GM23338 (cell line): ENCODE measurements around the gene CACNA2D3. TPM values are rescaled to one million over a fixed set of nuclear protein-coding genes. Genes with fewer than 3 reads are reported as not detected.

ENCODE experiments used
- ATAC-seq: fragments of 200-7000 bp; cut with Tn5 transposase; 3 replicates; pipeline ENCODE4 v1.9.1; 2020
- DNase-seq: peaks from one replicate; pipeline ENCODE4 v3.0.0-alpha.2; 2015; ENCODE audit warnings: low spot score
- H2AFZ ChIP-seq: fragments of 200-600 bp; sonication (generic); 2 replicates; pipeline ENCODE4 v1.8.0; 2016; ENCODE audit warnings: antibody characterized with exemption, mild to moderate bottlenecking, moderate library complexity
- H3F3A ChIP-seq: fragments of 200-600 bp; sonication (generic); replicated peaks from 2 replicates; pipeline ENCODE4 v1.8.0; 2017; ENCODE audit warnings: antibody characterized with exemption, mixed run types, low read depth
- H3K27ac ChIP-seq: fragments of 200-600 bp; sonication (generic); 2 replicates; pipeline ENCODE4 v1.6.1; 2016; ENCODE audit warnings: low read depth
- H3K27me3 ChIP-seq: fragments of 200-600 bp; sonication (generic); 2 replicates; pipeline ENCODE4 v1.8.0; 2016; ENCODE audit warnings: mild to moderate bottlenecking, mixed run types, moderate library complexity; ENCODE audit not compliant: insufficient read depth
- H3K36me3 ChIP-seq: fragments of 200-600 bp; sonication (generic); 2 replicates; pipeline ENCODE4 v1.8.0; 2016; ENCODE audit warnings: mild to moderate bottlenecking; ENCODE audit not compliant: insufficient read depth
- H3K4me1 ChIP-seq: fragments of 200-600 bp; sonication (generic); 2 replicates; pipeline ENCODE4 v1.8.0; 2016; ENCODE audit warnings: mild to moderate bottlenecking, moderate library complexity; ENCODE audit not compliant: insufficient read depth
- H3K4me2 ChIP-seq: fragments of 200-600 bp; sonication (generic); 2 replicates; pipeline ENCODE4 v1.7.1; 2017; ENCODE audit warnings: mixed run types
- H3K4me3 ChIP-seq: fragments of 200-600 bp; sonication (generic); 2 replicates; pipeline ENCODE4 v1.6.1; 2016; ENCODE audit warnings: mixed run types
- H3K79me2 ChIP-seq: fragments of 200-600 bp; sonication (generic); replicated peaks from 2 replicates; pipeline ENCODE4 v1.8.0; 2017; ENCODE audit warnings: mild to moderate bottlenecking; ENCODE audit not compliant: insufficient read depth
- H3K9me2 ChIP-seq: fragments of 200-600 bp; sonication (generic); 2 replicates; pipeline ENCODE4 v1.8.0; 2017; ENCODE audit not compliant: insufficient read depth
- H4K20me1 ChIP-seq: fragments of 200-600 bp; sonication (generic); replicated peaks from 2 replicates; pipeline ENCODE4 v1.8.0; 2017; ENCODE audit warnings: mild to moderate bottlenecking; ENCODE audit not compliant: insufficient read depth
- H3K27ac Mint-ChIP-seq: 2 replicates; pipeline ENCODE4 v1.8.0; 2020; ENCODE audit warnings: inconsistent platforms, mild to moderate bottlenecking, moderate library complexity, mixed read lengths
- H3K27me3 Mint-ChIP-seq: 3 replicates; pipeline ENCODE4 v1.8.0; 2022; ENCODE audit warnings: low read depth, mild to moderate bottlenecking, moderate library complexity, mixed read lengths, inconsistent platforms; ENCODE audit not compliant: insufficient read depth, poor library complexity
- H3K36me3 Mint-ChIP-seq: 3 replicates; pipeline ENCODE4 v1.8.0; 2021; ENCODE audit warnings: low read depth, mild to moderate bottlenecking, inconsistent platforms, moderate library complexity, mixed read lengths
- H3K4me1 Mint-ChIP-seq: 3 replicates; pipeline ENCODE4 v1.8.0; 2020; ENCODE audit warnings: mild to moderate bottlenecking, inconsistent platforms, mixed read lengths
- H3K4me3 Mint-ChIP-seq: 3 replicates; pipeline ENCODE4 v1.8.0; 2021; ENCODE audit warnings: moderate library complexity, mild to moderate bottlenecking, inconsistent platforms, mixed read lengths
- H3K9me3 Mint-ChIP-seq: 3 replicates; pipeline ENCODE4 v1.8.0; 2020; ENCODE audit warnings: moderate library complexity, mild to moderate bottlenecking, inconsistent platforms, mixed read lengths
- CREB1 ChIP-seq: fragments of 250-450 bp; sonication (Bioruptor Pico); IDR thresholded peaks from 2 replicates; pipeline ENCODE4 v1.5.0; 2020; ENCODE audit warnings: low read depth, mild to moderate bottlenecking, moderate library complexity
- ETS1 ChIP-seq: IDR thresholded peaks from 2 replicates; pipeline ENCODE4 v1.6.1; 2016; ENCODE audit warnings: antibody characterized with exemption
- EZH2 ChIP-seq: fragments of 200-600 bp; sonication (generic); IDR thresholded peaks from one replicate; pipeline ENCODE4 v1.8.0; 2017; ENCODE audit warnings: antibody characterized with exemption, mild to moderate bottlenecking, low read depth; ENCODE audit not compliant: unreplicated experiment
- EZH2phosphoT487 ChIP-seq: fragments of 200-600 bp; sonication (generic); IDR thresholded peaks from one replicate; pipeline ENCODE4 v1.8.1; 2018; ENCODE audit warnings: antibody characterized with exemption; ENCODE audit not compliant: unreplicated experiment
- JUNB ChIP-seq: IDR thresholded peaks from one replicate; pipeline ENCODE4 v1.6.1; 2016; ENCODE audit warnings: antibody characterized with exemption; ENCODE audit not compliant: unreplicated experiment
- NANOG ChIP-seq: IDR thresholded peaks from 2 replicates; pipeline ENCODE4 v1.6.1; 2016; ENCODE audit warnings: antibody characterized with exemption, borderline replicate concordance
- POLR2AphosphoS5 ChIP-seq: IDR thresholded peaks from 2 replicates; pipeline ENCODE4 v1.6.1; 2016; ENCODE audit warnings: antibody characterized with exemption, low read depth
- REST ChIP-seq: IDR thresholded peaks from one replicate; pipeline ENCODE4 v1.6.1; 2018; ENCODE audit warnings: antibody characterized with exemption; ENCODE audit not compliant: unreplicated experiment
- STAT1 ChIP-seq: IDR thresholded peaks from one replicate; pipeline ENCODE4 v1.6.1; 2016; ENCODE audit warnings: antibody characterized with exemption; ENCODE audit not compliant: unreplicated experiment
- ZNF114 ChIP-seq: fragments of 250-450 bp; sonication (Bioruptor Pico); IDR thresholded peaks from 2 replicates; pipeline ENCODE4 v1.5.0; 2020; ENCODE audit warnings: mild to moderate bottlenecking, moderate library complexity
- ZNF331 ChIP-seq: fragments of 250-450 bp; sonication (Bioruptor Pico); IDR thresholded peaks from 2 replicates; pipeline ENCODE4 v1.5.0; 2020; ENCODE audit warnings: low read depth, mild to moderate bottlenecking, moderate library complexity
- polyA plus RNA-seq: library from polyadenylated mRNA; unstranded; fragments of >200 nt; fragmentation: Nextera tagmentation; extraction: Ambion mirVana; gene quantifications from 2 replicates; pipeline ENCODE4 v1.2.1, GENCODE V29; 2016
- total RNA-seq: library from RNA; depleted of rRNA; stranded (reverse); fragments of >200 nt; shearing (Covaris generic); gene quantifications from 2 replicates; pipeline ENCODE4 v1.2.3, GENCODE V29; 2014
- TF ChIP-seq, protein P1 (sequence below): fragments of 250-450 bp; sonication (Bioruptor Pico); IDR thresholded peaks from 2 replicates; pipeline ENCODE4 v1.5.0; 2020; ENCODE audit warnings: mild to moderate bottlenecking, moderate library complexity
- TF ChIP-seq, protein P2 (sequence below), 2 experiments: fragments of 200-600 bp in 1 of 2; sonication (generic) in 1 of 2; conservative IDR thresholded peaks; 2 replicates each; pipeline versions ENCODE4 v1.5.1 to v1.6.1; 2016 to 2017; ENCODE audit warnings: antibody characterized with exemption in 2 of 2, low read depth in 2 of 2, mild to moderate bottlenecking in 2 of 2, moderate library complexity in 1 of 2

CACNA2D3 gene
- total and polyA plus RNA-seq, 2 experiments from 2014 or later, result 2.2 to 2.3 TPM

DNA sequence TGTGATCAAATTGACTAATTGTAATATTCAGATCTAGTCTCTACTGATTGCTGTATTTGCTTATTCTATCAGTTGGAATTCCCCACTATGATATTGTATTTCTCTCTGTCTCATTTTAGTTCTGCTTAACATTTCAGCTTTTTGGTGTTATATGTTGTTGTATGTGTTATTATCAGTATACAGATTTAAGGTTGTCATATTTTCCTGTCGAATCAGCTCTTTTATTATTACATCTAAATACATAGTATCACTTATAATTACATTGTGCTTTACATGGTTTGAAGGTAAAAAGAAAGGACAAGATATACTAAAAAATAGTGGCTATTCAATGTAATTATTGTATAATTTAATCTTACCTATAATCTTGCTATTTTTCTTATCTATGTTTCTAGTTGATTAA, 598.3 kb downstream of the CACNA2D3 start:
- DNase-seq (no peak), ATAC-seq (no peak)
- no peak overlapping the region for H3K4me3 Mint-ChIP-seq
- no peak overlapping the region for H3K27ac Mint-ChIP-seq
- Histone ChIP-seq H4K20me1 (no peaks in the 10 kb centered on the region), H3F3A (no peaks in the 10 kb centered on the region), H2AFZ (no peak overlapping the region), H3K4me2 (no peak overlapping the region), H3K27ac (no peak overlapping the region), H3K9me2 (no peaks in the 10 kb centered on the region), H3K79me2 (peaks cover 9% of the 10 kb centered on the region; the same call in 1 of the 2 replicates), H3K36me3 (no peaks in the 10 kb centered on the region), H3K4me1 (no peaks in the 10 kb centered on the region), H3K4me3 (no peak overlapping the region), H3K27me3 (no peaks in the 10 kb centered on the region)
- H3K36me3 Mint-ChIP-seq, result peaks cover 18% of the 10 kb centered on the region; the same call in 2 of the 3 replicates
- H3K27me3 Mint-ChIP-seq, result no peaks in the 10 kb centered on the region
- peaks cover 13% of the 10 kb centered on the region; the same call in 1 of the 3 replicates for H3K9me3 Mint-ChIP-seq
- TF ChIP-seq JUNB (no peak), CREB1 (CRISPR knock-in tag) (no peak), ETS1 (no peak), POLR2AphosphoS5 (no peak), REST (no peak), STAT1 (no peak), EZH2 (no peak), ZNF114 (CRISPR knock-in tag) (no peak), ZNF331 (CRISPR knock-in tag) (no peak), EZH2phosphoT487 (no peak), NANOG (no peak)
- TF ChIP-seq, protein P1, sequence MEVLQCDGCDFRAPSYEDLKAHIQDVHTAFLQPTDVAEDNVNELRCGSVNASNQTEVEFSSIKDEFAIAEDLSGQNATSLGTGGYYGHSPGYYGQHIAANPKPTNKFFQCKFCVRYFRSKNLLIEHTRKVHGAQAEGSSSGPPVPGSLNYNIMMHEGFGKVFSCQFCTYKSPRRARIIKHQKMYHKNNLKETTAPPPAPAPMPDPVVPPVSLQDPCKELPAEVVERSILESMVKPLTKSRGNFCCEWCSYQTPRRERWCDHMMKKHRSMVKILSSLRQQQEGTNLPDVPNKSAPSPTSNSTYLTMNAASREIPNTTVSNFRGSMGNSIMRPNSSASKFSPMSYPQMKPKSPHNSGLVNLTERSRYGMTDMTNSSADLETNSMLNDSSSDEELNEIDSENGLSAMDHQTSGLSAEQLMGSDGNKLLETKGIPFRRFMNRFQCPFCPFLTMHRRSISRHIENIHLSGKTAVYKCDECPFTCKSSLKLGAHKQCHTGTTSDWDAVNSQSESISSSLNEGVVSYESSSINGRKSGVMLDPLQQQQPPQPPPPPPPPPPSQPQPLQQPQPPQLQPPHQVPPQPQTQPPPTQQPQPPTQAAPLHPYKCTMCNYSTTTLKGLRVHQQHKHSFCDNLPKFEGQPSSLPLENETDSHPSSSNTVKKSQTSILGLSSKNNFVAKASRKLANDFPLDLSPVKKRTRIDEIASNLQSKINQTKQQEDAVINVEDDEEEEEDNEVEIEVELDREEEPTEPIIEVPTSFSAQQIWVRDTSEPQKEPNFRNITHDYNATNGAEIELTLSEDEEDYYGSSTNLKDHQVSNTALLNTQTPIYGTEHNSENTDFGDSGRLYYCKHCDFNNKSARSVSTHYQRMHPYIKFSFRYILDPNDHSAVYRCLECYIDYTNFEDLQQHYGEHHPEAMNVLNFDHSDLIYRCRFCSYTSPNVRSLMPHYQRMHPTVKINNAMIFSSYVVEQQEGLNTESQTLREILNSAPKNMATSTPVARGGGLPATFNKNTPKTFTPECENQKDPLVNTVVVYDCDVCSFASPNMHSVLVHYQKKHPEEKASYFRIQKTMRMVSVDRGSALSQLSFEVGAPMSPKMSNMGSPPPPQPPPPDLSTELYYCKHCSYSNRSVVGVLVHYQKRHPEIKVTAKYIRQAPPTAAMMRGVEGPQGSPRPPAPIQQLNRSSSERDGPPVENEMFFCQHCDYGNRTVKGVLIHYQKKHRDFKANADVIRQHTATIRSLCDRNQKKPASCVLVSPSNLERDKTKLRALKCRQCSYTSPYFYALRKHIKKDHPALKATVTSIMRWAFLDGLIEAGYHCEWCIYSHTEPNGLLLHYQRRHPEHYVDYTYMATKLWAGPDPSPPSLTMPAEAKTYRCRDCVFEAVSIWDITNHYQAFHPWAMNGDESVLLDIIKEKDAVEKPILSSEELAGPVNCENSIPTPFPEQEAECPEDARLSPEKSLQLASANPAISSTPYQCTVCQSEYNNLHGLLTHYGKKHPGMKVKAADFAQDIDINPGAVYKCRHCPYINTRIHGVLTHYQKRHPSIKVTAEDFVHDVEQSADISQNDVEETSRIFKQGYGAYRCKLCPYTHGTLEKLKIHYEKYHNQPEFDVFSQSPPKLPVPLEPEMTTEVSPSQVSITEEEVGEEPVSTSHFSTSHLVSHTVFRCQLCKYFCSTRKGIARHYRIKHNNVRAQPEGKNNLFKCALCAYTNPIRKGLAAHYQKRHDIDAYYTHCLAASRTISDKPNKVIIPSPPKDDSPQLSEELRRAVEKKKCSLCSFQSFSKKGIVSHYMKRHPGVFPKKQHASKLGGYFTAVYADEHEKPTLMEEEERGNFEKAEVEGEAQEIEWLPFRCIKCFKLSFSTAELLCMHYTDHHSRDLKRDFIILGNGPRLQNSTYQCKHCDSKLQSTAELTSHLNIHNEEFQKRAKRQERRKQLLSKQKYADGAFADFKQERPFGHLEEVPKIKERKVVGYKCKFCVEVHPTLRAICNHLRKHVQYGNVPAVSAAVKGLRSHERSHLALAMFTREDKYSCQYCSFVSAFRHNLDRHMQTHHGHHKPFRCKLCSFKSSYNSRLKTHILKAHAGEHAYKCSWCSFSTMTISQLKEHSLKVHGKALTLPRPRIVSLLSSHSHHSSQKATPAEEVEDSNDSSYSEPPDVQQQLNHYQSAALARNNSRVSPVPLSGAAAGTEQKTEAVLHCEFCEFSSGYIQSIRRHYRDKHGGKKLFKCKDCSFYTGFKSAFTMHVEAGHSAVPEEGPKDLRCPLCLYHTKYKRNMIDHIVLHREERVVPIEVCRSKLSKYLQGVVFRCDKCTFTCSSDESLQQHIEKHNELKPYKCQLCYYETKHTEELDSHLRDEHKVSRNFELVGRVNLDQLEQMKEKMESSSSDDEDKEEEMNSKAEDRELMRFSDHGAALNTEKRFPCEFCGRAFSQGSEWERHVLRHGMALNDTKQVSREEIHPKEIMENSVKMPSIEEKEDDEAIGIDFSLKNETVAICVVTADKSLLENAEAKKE (CRISPR knock-in tag), result no peak
- TF ChIP-seq, protein P2, sequence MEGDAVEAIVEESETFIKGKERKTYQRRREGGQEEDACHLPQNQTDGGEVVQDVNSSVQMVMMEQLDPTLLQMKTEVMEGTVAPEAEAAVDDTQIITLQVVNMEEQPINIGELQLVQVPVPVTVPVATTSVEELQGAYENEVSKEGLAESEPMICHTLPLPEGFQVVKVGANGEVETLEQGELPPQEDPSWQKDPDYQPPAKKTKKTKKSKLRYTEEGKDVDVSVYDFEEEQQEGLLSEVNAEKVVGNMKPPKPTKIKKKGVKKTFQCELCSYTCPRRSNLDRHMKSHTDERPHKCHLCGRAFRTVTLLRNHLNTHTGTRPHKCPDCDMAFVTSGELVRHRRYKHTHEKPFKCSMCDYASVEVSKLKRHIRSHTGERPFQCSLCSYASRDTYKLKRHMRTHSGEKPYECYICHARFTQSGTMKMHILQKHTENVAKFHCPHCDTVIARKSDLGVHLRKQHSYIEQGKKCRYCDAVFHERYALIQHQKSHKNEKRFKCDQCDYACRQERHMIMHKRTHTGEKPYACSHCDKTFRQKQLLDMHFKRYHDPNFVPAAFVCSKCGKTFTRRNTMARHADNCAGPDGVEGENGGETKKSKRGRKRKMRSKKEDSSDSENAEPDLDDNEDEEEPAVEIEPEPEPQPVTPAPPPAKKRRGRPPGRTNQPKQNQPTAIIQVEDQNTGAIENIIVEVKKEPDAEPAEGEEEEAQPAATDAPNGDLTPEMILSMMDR (conservative IDR thresholded peaks at IDR 0.05; ENCODE audit: low read depth in 2 of 2), result no peak
- peaks cover 2% of the 10 kb centered on the region; the same call in 2 of the 3 replicates for H3K4me1 Mint-ChIP-seq
